CD4-positive, alpha-beta T cell treated with Interferon alpha-2 for 1 hour (primary cell): ENCODE measurements around the gene MRPS7.
A peak's percentile ranks its signal among the peaks of the same experiment; 100 is the strongest.
"Not testable (repeated sequence)": the region's sequence is repeated elsewhere in the genome, so short reads cannot be mapped to it uniquely, and the experiment has no call there.

Experiments
- DNase-seq, 2 donors: peaks; one replicate each; pipeline ENCODE4 v3.0.0-alpha.2; 2020 to 2022

Gene MRPS7

GRCh38 chr17:75271955-75272847 lies 10.5 kb downstream of the MRPS7 start:
- DNase-seq: no peak

GRCh38 chr17:75272848-75273184 lies 11.1 kb downstream of the MRPS7 start:
- DNase-seq: no peak

- no peak for DNase-seq
Measured at GRCh38 chr17:75273977-75274708, 12.5 kb downstream of the MRPS7 start.

- no peak for DNase-seq
Measured at GRCh38 chr17:75277664-75278071, 16.0 kb downstream of the MRPS7 start.

GRCh38 chr17:75280189-75280588 lies 18.5 kb downstream of the MRPS7 start:
- not testable (repeated sequence) for DNase-seq

GRCh38 chr17:75285123-75285522 lies 23.4 kb downstream of the MRPS7 start:
- DNase-seq: no peak

GRCh38 chr17:75287221-75287620 lies 25.5 kb downstream of the MRPS7 start:
- no peak for DNase-seq

GRCh38 chr17:75288359-75288758 lies 26.7 kb downstream of the MRPS7 start:
- DNase-seq: no peak

GRCh38 chr17:75288770-75289114 lies 27.1 kb downstream of the MRPS7 start:
- DNase-seq: no peak

GRCh38 chr17:75289115-75289831 lies 27.6 kb downstream of the MRPS7 start, which contains the start of gene SLC25A19:
Gene SLC25A19, minus strand, starts transcription at chr17:75289433. Its CDS starts 2,669 bp downstream, at chr17:75286764.
- peak; percentile 97 to 98 for DNase-seq

- peak; percentile 66 to 70 for DNase-seq
Measured at GRCh38 chr17:75289832-75290337, 28.2 kb downstream of the MRPS7 start.

GRCh38 chr17:75292810-75293448 lies 31.2 kb downstream of the MRPS7 start:
- DNase-seq: peak in 1 of 2 donors; percentile 38

GRCh38 chr17:75295201-75296158 lies 33.8 kb downstream of the MRPS7 start:
- peak; percentile 36 to 74 for DNase-seq

- no peak for DNase-seq
Measured at GRCh38 chr17:75300280-75300679, 38.6 kb downstream of the MRPS7 start.

GRCh38 chr17:75301049-75301448 lies 39.4 kb downstream of the MRPS7 start:
- DNase-seq: peak in 1 of 2 donors; percentile 33

- peak in 1 of 2 donors; percentile 59 for DNase-seq
Measured at GRCh38 chr17:75301502-75302206, 40.0 kb downstream of the MRPS7 start.

- no peak for DNase-seq
Measured at GRCh38 chr17:75307957-75308731, 46.5 kb downstream of the MRPS7 start.

- no peak for DNase-seq
Measured at GRCh38 chr17:75308732-75309629, 47.3 kb downstream of the MRPS7 start.
